TTC549 (cell line): ENCODE measurements around the gene HDAC2.
A peak's percentile ranks its signal among the peaks of the same experiment; 100 is the strongest.

ENCODE experiments used
- FAIRE-seq: peaks from 2 replicates; lab custom pipeline; 2012; peaks lifted over from hg19 to GRCh38; lab: Jason Lieb, UNC

Gene HDAC2

GRCh38 chr6:113909224-113909856 lies 61.6 kb downstream of the HDAC2 start:
- peak; percentile 89 for FAIRE-seq

- FAIRE-seq: no peak
Measured at GRCh38 chr6:113908801-113909200, 62.1 kb downstream of the HDAC2 start.

GRCh38 chr6:113907102-113907815 lies 63.7 kb downstream of the HDAC2 start:
- no peak for FAIRE-seq

GRCh38 chr6:113903666-113904330 lies 67.2 kb downstream of the HDAC2 start:
- FAIRE-seq: no peak

GRCh38 chr6:113901482-113901881 lies 69.5 kb downstream of the HDAC2 start:
- FAIRE-seq: no peak

- no peak for FAIRE-seq
Measured at GRCh38 chr6:113894712-113895674, 76.0 kb downstream of the HDAC2 start.

GRCh38 chr6:113893866-113894265 lies 77.1 kb downstream of the HDAC2 start:
- FAIRE-seq: no peak

GRCh38 chr6:113893451-113893850 lies 77.5 kb downstream of the HDAC2 start:
- FAIRE-seq: no peak

GRCh38 chr6:113888956-113889630 lies 81.9 kb downstream of the HDAC2 start:
- FAIRE-seq: no peak

- FAIRE-seq: no peak
Measured at GRCh38 chr6:113888493-113888892, 82.5 kb downstream of the HDAC2 start.

- no peak for FAIRE-seq
Measured at GRCh38 chr6:113886512-113886911, 84.4 kb downstream of the HDAC2 start.

- FAIRE-seq: no peak
Measured at GRCh38 chr6:113884011-113884410, 86.9 kb downstream of the HDAC2 start.
